NCI-H345 treated with DMSO at 0.1 percent for 48 hours (cell line): ENCODE data around the gene RELN.

ENCODE experiments used
- DNase-seq: peaks from one replicate; lab custom pipeline; 2025; ENCODE audit not compliant: unreplicated experiment; lab: John Stamatoyannopoulos, UW

Gene RELN

DNA sequence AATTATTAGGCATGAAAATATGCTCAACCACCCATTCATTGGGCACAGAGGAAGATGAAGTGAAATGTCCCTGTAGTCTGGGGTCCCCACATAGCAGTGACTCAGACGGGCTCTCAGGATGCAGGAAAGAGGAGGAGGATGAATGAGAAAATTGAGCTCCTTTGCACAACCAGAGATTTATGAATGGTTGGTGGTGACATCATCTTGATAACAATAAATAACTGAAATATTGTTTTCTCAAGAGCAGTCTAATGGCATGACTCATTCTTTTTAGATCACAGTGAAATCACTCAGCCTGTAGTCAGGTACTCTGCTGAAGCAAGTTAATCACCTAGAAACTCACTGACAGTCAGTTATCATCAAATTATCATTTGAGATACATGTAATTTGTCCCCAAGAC is 254.1 kb downstream of the RELN start:
- DNase-seq, result no peak

GRCh38 chr7:103731169-103731568 is 258.3 kb downstream of the RELN start:
- DNase-seq, result no peak

- no peak for DNase-seq
These were observed 260.4 kb downstream of the RELN start for GRCh38 chr7:103729026-103729425.

DNA sequence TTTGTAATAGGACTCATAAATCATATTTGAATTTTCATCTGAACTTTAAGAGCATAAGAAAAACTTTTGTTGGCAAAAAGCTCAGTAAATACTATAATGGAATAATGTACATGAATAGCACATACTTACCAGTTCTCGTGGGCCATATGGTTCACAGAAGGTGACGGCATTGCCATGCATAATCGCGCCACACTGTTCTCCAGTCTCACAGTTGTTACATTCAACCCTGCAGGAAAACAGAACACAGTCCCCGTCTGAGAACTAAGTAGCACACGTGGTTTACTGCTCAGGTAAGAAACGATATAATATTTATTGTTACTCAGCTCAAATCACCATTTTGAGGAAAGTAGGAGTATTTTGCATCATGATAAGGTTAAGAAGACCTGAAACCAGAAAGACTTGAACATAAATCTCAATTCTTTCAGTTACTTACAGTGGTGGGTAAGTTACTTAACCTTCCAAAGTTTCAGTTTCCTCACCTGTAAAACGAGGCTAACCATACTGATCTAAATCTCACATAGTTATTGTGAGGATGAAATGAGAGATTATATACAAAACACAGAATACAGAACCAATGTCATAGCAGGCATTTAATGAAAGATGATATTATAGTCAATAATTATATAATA is 261.4 kb downstream of the RELN start:
- no peak for DNase-seq

DNA sequence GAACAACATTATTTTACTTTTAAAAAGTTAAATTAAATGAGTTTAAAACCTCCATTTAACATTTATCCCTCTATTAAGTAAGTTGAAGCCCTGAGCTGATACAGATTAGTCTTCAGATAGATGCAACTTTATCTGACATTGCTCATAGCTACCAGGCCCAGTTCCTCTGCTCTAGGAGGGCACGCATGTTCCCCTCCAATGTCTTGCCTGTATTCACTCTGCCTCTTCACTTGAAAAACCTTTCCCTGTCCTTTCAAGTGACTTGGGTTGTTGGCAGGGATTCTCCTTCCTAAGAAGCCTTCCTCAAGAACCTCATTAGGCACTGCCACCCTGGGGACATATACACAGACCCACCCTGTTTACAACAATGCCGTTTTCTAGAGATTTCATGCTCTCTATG is 270.4 kb downstream of the RELN start:
- no peak for DNase-seq

DNA sequence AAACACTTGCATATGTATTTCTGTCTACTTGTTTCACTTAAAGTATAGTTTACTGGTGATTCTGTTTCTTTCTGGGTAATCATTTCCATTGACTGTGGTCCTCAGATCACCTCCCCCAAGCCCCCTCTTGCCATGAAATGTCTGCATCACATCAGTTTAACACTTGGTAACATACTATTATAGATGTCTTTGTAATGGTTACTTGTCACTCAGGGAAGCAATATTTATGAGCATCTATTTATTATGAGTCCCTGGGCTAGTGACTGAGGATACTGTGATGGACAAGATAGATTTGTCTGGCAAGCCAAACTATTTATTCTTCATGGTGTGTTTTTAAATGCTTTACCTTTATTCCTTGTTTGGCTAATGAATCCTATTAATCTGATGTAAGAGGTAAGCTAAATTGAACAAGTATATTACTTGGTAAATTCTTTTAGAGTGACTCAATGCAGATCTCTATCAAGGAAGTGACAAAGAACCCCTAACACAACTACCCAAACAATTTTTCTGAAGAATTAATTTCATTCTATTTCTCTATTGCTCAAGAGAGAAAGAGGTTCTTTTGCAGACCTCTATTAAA is 270.9 kb downstream of the RELN start:
- no peak for DNase-seq

DNA sequence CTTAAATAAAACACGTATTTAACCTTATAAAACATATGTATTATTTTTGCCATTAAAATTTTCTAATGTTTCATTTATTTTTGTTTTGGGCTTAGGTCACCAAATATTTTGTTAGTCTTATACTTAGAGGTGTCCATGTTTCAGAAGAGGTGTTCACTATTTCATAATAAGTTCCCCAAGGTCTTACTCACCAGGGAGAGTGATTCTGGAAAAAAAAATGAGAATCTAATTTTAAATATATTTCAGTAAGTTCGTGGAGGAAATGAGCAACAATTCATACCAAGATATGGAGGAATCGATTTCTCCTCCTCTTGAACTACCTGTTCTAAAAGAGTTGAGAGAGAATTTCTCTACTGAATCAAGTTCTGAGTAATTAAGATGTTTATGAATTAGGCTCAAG is 271.9 kb downstream of the RELN start:
- DNase-seq, result no peak

DNA sequence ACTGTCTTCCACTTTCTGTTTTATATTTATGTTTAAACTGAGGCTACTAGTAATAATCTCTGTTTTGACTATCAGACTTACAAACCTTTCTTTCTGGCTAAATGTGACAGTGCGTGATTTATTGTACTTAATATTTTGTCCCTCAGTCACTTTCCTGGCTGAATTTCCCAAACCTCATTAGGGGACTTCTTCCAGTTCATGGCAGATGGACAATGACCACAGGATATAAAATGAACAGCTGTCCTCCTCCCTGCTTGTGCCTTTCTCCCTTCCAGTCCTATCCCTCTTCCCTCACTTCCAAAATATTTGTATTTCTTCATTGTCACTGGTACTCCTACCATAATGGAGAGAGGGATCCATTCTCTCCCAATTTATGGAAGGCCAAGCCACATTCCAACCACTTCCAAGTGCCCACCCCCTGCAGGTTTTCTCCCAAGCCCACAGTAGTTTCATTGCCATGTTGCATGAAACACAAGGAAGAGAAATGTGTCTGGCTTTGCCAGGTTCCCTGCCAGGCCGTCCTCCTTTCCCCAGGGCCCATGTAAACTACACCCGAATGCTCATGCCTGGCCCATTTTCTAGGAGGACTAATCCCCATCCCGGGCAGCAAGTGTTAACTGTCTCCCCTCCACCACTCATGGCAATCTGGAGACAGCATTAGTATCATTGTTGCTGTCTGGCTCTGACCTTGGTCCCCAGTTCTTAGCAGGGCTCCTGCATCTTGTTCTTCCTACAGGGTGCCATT is 273.9 kb downstream of the RELN start:
- DNase-seq, result no peak

DNA sequence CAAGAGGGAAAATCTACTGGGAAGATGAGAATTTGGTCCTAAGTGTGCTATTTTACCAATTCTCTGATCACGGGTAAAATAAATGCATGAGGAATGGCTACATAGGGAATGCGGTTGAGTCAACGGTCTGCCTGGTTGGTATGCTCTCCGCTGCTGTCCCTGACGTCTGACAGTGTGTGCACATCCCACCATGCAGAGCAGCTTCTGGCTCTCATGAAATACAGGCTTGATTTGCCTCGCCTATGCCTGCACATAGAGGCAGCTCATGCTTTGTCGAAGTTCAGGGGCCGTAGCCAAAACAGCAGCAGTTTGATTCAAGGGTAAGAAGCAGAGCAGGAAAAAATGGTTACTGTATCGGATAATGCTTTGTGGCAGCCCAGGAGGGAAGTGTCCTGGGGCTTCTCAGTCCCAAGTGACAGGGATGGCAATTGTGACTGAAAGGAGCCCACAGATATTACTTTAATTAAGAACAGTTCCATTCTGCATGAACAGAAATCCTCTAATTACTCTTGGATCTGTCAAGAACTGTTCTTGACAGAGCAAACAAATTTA is 275.0 kb downstream of the RELN start:
- peak; percentile 1 for DNase-seq

GRCh38 chr7:103712991-103713778 is 276.3 kb downstream of the RELN start:
- no peak for DNase-seq

DNA sequence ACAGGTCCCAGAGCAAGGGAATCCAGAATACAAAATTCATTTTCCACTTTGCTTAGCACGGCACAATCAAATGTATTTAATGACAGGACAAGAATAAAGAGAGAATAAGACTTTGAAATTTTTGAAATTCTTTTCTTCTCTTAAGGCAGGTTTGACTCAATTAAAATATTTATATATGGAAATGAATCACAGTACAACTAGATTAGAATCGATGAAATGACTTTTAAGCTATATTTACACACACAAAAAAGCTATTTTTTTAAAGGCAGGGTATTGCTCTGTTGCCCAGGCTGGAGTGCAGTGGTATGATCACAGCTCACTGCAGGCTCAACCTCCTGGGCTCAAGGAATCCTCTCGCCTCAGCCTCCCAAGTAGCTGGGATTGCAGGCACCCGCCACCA is 278.0 kb downstream of the RELN start:
- no peak for DNase-seq

DNA sequence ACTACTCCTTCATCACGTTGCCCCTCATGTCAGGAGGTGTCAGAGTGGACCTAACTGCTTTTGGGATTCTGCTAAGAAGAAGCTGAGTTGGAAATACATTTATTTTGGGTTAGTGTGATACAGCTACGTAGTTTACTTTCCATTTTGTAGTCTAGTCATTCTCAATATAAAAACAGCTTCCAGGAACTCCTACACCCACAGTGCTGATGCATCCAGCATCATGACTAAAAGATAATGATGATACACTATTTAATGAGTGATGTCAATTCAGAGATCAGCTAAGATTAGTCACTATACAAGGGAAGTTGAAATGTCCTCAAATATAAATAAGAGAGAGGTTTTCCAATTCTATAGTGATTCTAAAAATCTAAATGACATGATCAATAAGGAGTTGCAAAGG is 279.2 kb downstream of the RELN start:
- DNase-seq, result no peak

DNA sequence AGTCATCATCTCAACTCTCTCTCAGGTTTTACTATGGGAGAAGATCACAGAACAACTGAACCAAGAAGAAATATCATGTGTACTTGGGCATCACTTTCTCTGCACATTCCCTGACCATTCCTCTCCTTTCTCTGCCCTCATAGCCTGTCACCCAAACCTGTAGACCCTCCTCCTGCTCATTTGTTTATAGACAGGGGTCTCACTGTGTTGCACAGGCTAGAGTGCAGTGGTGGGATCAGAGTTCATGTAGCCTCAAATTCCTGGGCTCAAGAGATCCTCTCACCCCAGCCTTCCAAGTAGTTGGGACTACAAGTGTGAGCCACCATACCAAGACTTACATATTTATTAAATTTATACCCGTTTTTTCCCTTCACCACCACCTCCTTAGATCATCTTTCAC is 282.7 kb downstream of the RELN start:
- no peak for DNase-seq

GRCh38 chr7:103705542-103705941 is 283.9 kb downstream of the RELN start:
- no peak for DNase-seq

DNA sequence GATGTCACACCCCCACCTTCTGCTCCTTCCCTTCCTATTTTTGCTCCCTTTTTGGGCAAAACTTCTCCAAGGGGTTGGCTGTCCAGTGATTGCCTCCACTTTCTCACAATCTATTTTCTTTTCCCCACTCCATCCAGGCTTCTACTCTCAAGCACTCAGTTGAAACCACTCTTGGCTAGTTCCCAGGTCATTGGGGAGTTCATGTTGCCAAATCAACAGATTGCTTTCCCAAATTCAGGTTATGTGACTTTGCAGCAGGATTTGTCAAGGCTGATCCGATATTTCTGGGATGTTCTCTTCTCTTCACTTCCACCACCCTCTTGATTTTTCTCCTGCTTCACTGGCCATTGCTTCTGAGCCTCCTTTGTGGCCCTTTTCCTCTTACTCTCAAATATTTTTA is 284.8 kb downstream of the RELN start:
- DNase-seq, result no peak

- no peak for DNase-seq
These were observed 286.5 kb downstream of the RELN start for GRCh38 chr7:103702982-103703381.

DNA sequence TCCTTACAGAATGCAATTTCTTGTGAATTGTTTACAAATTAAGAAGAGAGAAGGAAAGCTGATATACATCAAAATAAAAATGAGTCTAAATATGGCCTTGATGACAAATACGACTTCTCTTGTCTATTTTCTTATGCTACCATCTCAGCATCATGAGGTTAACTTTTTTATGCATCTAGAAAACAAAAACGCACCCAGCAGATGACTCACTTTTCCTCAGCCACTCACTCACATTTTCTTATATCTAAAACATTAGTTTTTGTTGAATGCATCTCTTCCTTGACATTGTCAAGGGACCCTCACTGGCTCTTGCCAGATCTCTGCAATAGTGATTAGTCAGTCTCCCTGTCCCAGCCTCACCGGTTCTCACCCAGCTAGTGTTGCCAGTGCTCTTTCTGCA is 287.0 kb downstream of the RELN start:
- no peak for DNase-seq

GRCh38 chr7:103699032-103699431 is 290.4 kb downstream of the RELN start:
- no peak for DNase-seq

- DNase-seq, result no peak
These were observed 291.4 kb downstream of the RELN start for GRCh38 chr7:103698064-103698463.

- DNase-seq, result no peak
These were observed 293.9 kb downstream of the RELN start for GRCh38 chr7:103695521-103695920.

- no peak for DNase-seq
These were observed 295.2 kb downstream of the RELN start for GRCh38 chr7:103694304-103694703.
